D721Med (cell line): ENCODE measurements around the gene IMMT.
"Not testable (repeated sequence)": the region's sequence is repeated elsewhere in the genome, so short reads cannot be mapped to it uniquely, and the experiment has no call there.

Source experiments
- DNase-seq: peaks from one replicate; pipeline ENCODE4 v3.0.0; 2011; ENCODE audit warnings: low spot score; ENCODE audit not compliant: insufficient read length
- FAIRE-seq: peaks from 2 replicates; lab custom pipeline; 2011; peaks lifted over from hg19 to GRCh38; lab: Jason Lieb, UNC
- CTCF ChIP-seq: IDR thresholded peaks from 2 replicates; pipeline ENCODE4 v1.5.1; 2012; ENCODE audit warnings: mild to moderate bottlenecking, control low read depth; ENCODE audit not compliant: insufficient read depth; ENCODE audit errors: missing control alignments

Gene IMMT

GRCh38 chr2:86232373-86232784, 37.1 kb upstream of the IMMT start:
- FAIRE-seq, result no peak
- DNase-seq, result no peak
- no peak for TF ChIP-seq CTCF

DNA sequence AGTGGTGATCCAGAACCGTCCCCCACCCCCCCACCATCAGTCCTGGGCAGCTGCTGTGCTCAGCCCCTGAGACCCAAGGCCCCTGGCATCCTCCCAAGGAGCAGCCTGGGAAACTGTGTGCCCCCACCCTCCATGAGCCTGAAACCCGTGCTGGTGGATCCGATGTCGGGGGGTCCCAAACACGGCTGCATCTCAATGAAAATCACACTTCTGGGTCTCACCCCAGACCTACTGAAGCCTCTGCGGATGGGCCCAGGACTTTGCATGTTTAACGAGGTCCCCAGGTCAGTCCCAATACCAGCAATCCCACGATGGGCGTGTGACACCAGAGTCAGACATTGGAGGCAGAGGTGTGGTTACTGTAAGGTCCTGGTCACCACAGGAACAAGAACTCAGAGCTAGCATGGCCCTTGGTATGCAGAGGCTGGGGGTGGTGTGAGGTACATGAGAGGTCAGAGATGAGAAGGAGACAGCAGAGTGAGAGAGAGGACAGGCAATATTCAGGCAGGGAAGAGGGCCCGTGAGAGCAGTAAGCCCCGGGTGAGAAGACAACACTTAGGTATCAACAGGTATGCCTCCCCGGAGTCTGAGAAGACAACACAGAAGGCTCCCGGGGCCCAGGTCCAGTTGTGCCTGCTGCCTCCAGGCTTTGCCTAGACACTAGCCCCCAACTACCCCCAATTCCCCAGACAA, 36.6 kb upstream of the IMMT start:
- no peak for FAIRE-seq
- no peak for DNase-seq
- TF ChIP-seq CTCF, result no peak

DNA sequence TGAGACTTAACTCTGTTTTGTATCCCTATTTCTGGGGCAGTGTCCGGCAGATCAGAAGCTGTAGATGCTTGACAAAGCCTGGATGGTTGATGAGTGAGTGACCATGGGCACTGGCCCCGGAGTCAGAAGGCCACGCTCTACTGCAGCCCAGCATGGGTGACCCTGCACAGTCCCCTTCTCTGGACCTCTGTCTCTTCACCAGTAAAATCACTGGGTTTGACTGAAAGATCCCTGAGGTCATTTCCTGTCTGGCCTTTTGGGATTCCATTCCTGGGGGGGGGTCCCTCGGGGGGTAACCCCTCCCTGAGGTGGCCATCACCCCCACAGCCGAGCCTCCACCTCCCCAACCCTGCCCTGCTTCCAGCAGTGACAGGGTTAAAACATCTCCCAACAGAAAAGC, 35.7 kb upstream of the IMMT start:
- TF ChIP-seq CTCF, result no peak
- DNase-seq (no peak), FAIRE-seq (no peak)

DNA sequence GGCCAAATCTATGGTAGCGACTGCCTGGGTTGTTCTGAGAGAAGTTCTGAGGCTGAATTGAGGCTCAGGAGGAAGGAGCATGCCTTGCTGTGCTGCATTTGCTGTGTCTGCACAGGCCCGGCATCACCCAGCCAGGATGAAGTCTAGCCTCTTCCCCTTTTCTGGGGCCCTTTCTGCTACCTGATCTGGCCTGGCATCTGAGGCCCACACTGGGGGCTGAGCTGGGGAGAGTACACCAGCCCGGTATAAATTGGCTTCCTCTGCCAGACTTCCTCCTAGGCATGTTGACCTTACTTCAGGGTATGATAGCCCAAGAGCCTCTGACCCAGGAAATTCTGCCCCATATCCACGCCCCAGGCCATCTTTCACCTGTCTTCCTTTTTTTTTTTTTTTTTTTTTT, 34.0 kb upstream of the IMMT start:
- DNase-seq, result no peak
- no peak for TF ChIP-seq CTCF
- FAIRE-seq, result no peak

GRCh38 chr2:86228574-86228973, 33.3 kb upstream of the IMMT start:
- FAIRE-seq, DNase-seq: not testable (repeated sequence)

- no peak for TF ChIP-seq CTCF
- no peak for DNase-seq
- no peak for FAIRE-seq
These were observed 32.4 kb upstream of the IMMT start for GRCh38 chr2:86227685-86228084.

GRCh38 chr2:86226636-86227520, 31.6 kb upstream of the IMMT start:
- FAIRE-seq, result no peak
- no peak for DNase-seq
- TF ChIP-seq CTCF, result no peak
